Psoas muscle (tissue), 8 donors: Measurements from ENCODE around the gene ZIM2. TPM values are rescaled to one million over a fixed set of nuclear protein-coding genes. Genes with fewer than 3 reads are reported as not detected.

Source experiments
- ATAC-seq, 4 donors: fragments of 200-7000 bp; cut with Tn5 transposase; one replicate each; pipeline ENCODE4 v1.9.1; 2020; ENCODE audit warnings: moderate library complexity in 3 of 4, mild to moderate bottlenecking in 2 of 4
- DNase-seq, 2 donors: peaks; one replicate each; pipeline ENCODE4 v3.0.0-alpha.2; 2020
- H3K27ac ChIP-seq: fragments of 200-600 bp; one replicate; pipeline ENCODE4 v1.8.0; 2022
- H3K27me3 ChIP-seq, 3 donors: fragments of 200-600 bp in 1 of 3; one replicate each; pipeline versions ENCODE4 v1.6.1 to v1.8.0; 2013 to 2022; ENCODE audit warnings: low read length in 2 of 3, mild to moderate bottlenecking in 2 of 3, moderate library complexity in 1 of 3; ENCODE audit not compliant: insufficient read depth in 3 of 3
- H3K36me3 ChIP-seq, 2 donors: fragments of 200-600 bp in 1 of 2; one replicate each; pipeline versions ENCODE4 v1.6.1 to v1.8.0; 2013 to 2022; ENCODE audit warnings: low read depth in 1 of 2, mild to moderate bottlenecking in 1 of 2, moderate library complexity in 1 of 2; ENCODE audit not compliant: insufficient read depth in 1 of 2
- H3K4me1 ChIP-seq: fragments of 200-600 bp; one replicate; pipeline ENCODE4 v1.8.0; 2022
- H3K4me3 ChIP-seq: fragments of 200-600 bp; one replicate; pipeline ENCODE4 v1.8.0; 2022; ENCODE audit warnings: mild to moderate bottlenecking
- H3K9me3 ChIP-seq: fragments of 200-600 bp; one replicate; pipeline ENCODE4 v1.8.0; 2022
- WGBS, 3 donors: extraction: QIAGEN DNeasy Blood & Tissue Kit; methylation state at CpG; one replicate each; pipeline versions ENCODE4 v1.1.6 to v1.1.7; 2013; 5-methylcytosine and 5-hydroxymethylcytosine counted together
- intact Hi-C, 2 donors: fragments of 100-400 bp; cut with DNase I; formaldehyde crosslinking; loops; one replicate each; pipeline versions ENCODE4 v1.11.0 to v1.14.2; 2022
- polyA plus RNA-seq, 3 donors: library from polyadenylated mRNA; stranded (reverse); fragments of 200-250 nt; gene quantifications; one replicate each; pipeline ENCODE4 v1.2.3, GENCODE V29; 2013
- total RNA-seq, 4 donors: library from RNA; stranded (reverse); fragmentation: NEBNext Ultra II Directional in 2 of 4; extraction: Animal tissue kit (Norgen Biotek cat#: 25700) in 2 of 4; gene quantifications; one replicate each; pipeline versions ENCODE4 v1.2.1 to v1.2.4, GENCODE V29; 2021 to 2023
- TF ChIP-seq, protein P1 (sequence below): fragments of 200-600 bp; IDR thresholded peaks from one replicate; pipeline ENCODE4 v1.8.0; 2022; ENCODE audit warnings: antibody characterized with exemption
- donor health status: healthy with polysubstance abuse.
- donor health status: DM: no; HTN: no; CAD: no; lungs with moderate emphysema.
- donor health status: Bipolar disorder and iron deficiency.
- donor health status: healthy.
- donor health status: DM: yes; HTN: yes; CAD: no.
- donor health status: DM: no; HTN: no; CAD: no.
- donor health status: DM: no; HTN: no; CAD: no.
- donor health status: DM: yes; HTN: yes; CAD: no.

The ZIM2 gene
- total and polyA plus RNA-seq, 7 donors: 0.03 TPM; not detected in 6

DNA sequence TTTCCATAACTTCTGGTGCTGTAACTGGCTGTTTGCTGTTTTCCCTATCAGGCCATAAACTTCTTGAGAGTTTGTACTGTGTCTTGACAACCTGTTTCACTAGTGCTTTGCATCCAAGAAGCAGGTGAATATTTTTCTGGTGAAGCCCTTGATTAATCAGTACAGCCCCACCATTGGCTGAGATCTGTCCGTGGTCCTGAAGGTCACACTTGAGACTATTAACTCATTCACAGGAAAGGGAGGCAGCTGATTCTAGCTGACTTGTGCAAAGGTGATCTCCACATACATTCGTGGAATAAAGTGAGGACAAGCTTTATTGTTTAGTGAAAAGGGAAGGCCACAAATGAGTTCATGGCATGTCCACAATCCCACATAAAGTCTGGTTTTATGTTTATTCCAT is 107.5 kb downstream of the ZIM2 start:
- no peak overlapping the region for H3K27ac ChIP-seq
- no peak overlapping the region for H3K4me3 ChIP-seq
- ATAC-seq: no peak
- no peak for DNase-seq
- TF ChIP-seq, protein P1, sequence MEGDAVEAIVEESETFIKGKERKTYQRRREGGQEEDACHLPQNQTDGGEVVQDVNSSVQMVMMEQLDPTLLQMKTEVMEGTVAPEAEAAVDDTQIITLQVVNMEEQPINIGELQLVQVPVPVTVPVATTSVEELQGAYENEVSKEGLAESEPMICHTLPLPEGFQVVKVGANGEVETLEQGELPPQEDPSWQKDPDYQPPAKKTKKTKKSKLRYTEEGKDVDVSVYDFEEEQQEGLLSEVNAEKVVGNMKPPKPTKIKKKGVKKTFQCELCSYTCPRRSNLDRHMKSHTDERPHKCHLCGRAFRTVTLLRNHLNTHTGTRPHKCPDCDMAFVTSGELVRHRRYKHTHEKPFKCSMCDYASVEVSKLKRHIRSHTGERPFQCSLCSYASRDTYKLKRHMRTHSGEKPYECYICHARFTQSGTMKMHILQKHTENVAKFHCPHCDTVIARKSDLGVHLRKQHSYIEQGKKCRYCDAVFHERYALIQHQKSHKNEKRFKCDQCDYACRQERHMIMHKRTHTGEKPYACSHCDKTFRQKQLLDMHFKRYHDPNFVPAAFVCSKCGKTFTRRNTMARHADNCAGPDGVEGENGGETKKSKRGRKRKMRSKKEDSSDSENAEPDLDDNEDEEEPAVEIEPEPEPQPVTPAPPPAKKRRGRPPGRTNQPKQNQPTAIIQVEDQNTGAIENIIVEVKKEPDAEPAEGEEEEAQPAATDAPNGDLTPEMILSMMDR: no peak
- H3K9me3 ChIP-seq: peaks cover 11% of the 10 kb centered on the region
- no peaks in the 10 kb centered on the region for H3K36me3 ChIP-seq
- H3K4me1 ChIP-seq: no peaks in the 10 kb centered on the region
- WGBS, 3 donors: 7 to 10% (median 7%) methylated on average over 2 of the region's 2 CpGs
- no peaks in the 10 kb centered on the region for H3K27me3 ChIP-seq
- intact Hi-C loops: no loop called here

DNA sequence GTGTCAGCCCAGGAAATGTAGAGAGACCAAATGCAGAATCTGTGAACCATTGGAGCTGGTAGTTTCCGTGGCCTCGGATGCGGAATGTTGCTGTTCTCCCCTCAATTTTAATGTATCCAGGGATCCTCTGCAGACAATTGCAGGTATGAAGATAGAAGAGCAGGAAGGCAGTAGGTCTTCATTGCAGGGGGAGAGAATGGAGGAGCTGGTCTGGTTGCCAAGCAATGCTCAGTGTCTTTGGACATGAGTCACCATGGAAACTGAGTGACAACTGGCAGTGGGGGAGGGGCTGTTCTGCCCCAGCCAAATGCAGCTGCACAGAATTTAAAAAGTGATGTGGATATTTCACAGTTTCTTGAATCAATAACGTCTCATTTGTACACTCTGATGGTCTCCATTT is 112.8 kb downstream of the ZIM2 start:
- no peaks in the 10 kb centered on the region for H3K36me3 ChIP-seq
- no peaks in the 10 kb centered on the region for H3K4me1 ChIP-seq
- no peak overlapping the region for H3K4me3 ChIP-seq
- no peak for DNase-seq
- intact Hi-C loops: no loop called here
- ATAC-seq: no peak
- no peaks in the 10 kb centered on the region for H3K27me3 ChIP-seq
- TF ChIP-seq, protein P1: no peak
- H3K9me3 ChIP-seq: peaks cover 11% of the 10 kb centered on the region
- WGBS, 3 donors: 48 to 63% (median 56%) methylated on average over 4 of the region's 4 CpGs
- no peak overlapping the region for H3K27ac ChIP-seq

DNA sequence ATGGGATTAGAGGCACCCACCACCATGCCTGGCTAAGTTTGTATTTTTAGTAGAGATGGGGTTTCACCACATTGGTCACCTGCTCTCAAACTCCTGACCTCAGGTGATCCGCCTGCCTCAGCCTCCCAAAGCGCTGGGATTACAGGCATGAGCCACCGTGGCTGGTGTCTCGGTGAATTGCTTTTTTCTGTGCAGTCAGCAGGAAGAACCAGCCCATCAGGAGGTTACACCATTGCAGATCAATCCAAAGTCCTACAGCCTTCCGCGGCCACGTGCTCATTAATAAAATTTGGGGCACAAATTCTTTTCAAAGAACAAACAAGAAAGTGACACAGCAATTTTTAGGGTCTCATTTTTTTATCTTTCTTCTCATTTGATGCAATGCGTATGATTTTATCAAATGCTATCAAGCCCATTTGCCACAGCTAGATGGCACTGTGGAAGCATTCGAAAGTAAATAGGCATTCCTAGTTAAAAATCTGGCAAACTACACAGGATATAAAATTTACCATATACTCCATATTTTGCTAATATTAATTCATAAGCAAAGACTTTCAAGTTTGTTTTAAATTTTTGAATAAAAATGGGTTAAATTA is 114.6 kb downstream of the ZIM2 start:
- no peak for ATAC-seq
- H3K9me3 ChIP-seq: peaks cover 11% of the 10 kb centered on the region
- no peak for DNase-seq
- WGBS, 3 donors: 19 to 20% (median 20%) methylated on average over 9 of the region's 9 CpGs
- no peak overlapping the region for H3K27ac ChIP-seq
- no peaks in the 10 kb centered on the region for H3K27me3 ChIP-seq
- no peak overlapping the region for H3K4me3 ChIP-seq
- H3K4me1 ChIP-seq: no peaks in the 10 kb centered on the region
- TF ChIP-seq, protein P1: no peak
- no peaks in the 10 kb centered on the region for H3K36me3 ChIP-seq
- intact Hi-C loops: no loop called here

Other genes starting within 250 kb of the ZIM2 start
- gene ZNF71, start 245.4 kb downstream of the ZIM2 start, total RNA-seq: 1 to 10 TPM; 3.6 to 4.9 (median 4.7) TPM
- gene ZNF71, start 245.4 kb downstream of the ZIM2 start, polyA plus RNA-seq: 10 to 100 TPM in 1 of 3 donors, 1 to 10 TPM in 2; 3.6 to 11.7 (median 4.7) TPM
- not detected for gene SMIM17, start 197.6 kb downstream of the ZIM2 start, total RNA-seq
- gene SMIM17, start 197.6 kb downstream of the ZIM2 start, polyA plus RNA-seq: under 1 TPM in 2 of 3 donors, not detected in 1; 0.10 to 0.21 TPM
- 1 to 10 TPM in 3 of 4 donors, under 1 TPM in 1; 0.74 to 5.4 (median 1.1) TPM for gene ZNF835, start 169.0 kb downstream of the ZIM2 start, total RNA-seq
- 1 to 10 TPM in 1 of 3 donors, under 1 TPM in 2; 0.78 to 1.9 (median 0.80) TPM for gene ZNF835, start 169.0 kb downstream of the ZIM2 start, polyA plus RNA-seq
- 1 to 10 TPM in 3 of 4 donors, under 1 TPM in 1; 0.88 to 2.7 (median 2.2) TPM for gene PEG3, start within 50 bp of the ZIM2 start, total RNA-seq
- gene PEG3, start within 50 bp of the ZIM2 start, polyA plus RNA-seq: under 1 TPM; 0.08 to 0.97 (median 0.81) TPM